H1 (cell line): ENCODE results near the gene TRIM68. TPM values are rescaled to one million over a fixed set of nuclear protein-coding genes. Genes with fewer than 3 reads are reported as not detected.

Experiments used
- CTCF ChIA-PET: fragments of 300-600 bp; sonication (Branson Sonifier 250); formaldehyde crosslinking; loops from one replicate; lab custom pipeline; 2021; ENCODE audit not compliant: partially characterized antibody; lab: Charles Lee
- POLR2A ChIA-PET: fragments of 300-600 bp; sonication (Branson Sonifier 250); formaldehyde crosslinking; loops from one replicate; lab custom pipeline; 2021; ENCODE audit warnings: inconsistent platforms; ENCODE audit not compliant: partially characterized antibody; lab: Charles Lee
- DNase-seq, 2 experiments: peaks; one replicate each; pipeline versions ENCODE4 v3.0.0 to v3.0.0-alpha.2; 2010 to 2022; ENCODE audit warnings: low spot score in 2 of 2, low read depth in 1 of 2, mixed read lengths in 1 of 2
- FAIRE-seq: peaks from 2 replicates; lab custom pipeline; 2011; peaks lifted over from hg19 to GRCh38; lab: Jason Lieb, UNC
- H2AFZ ChIP-seq: 2 replicates; pipeline ENCODE4 v1.8.1; 2012; ENCODE audit warnings: low read length, inconsistent platforms
- H2AK5ac ChIP-seq: 2 replicates; pipeline ENCODE4 v1.6.1; 2013; ENCODE audit warnings: low read depth, low read length
- H2BK120ac ChIP-seq: replicated peaks from 2 replicates; pipeline ENCODE3; 2013; ENCODE audit warnings: low read depth, low read length, inconsistent platforms
- H2BK12ac ChIP-seq: 2 replicates; pipeline ENCODE4 v1.6.1; 2013; ENCODE audit warnings: low read depth, low read length
- H2BK15ac ChIP-seq: 2 replicates; pipeline ENCODE4 v1.6.1; 2013; ENCODE audit warnings: low read length
- H2BK20ac ChIP-seq: 2 replicates; pipeline ENCODE4 v1.6.1; 2013; ENCODE audit warnings: low read length
- H2BK5ac ChIP-seq: 2 replicates; pipeline ENCODE4 v1.6.1; 2013; ENCODE audit warnings: low read depth, low read length
- H3K14ac ChIP-seq: 2 replicates; pipeline ENCODE4 v1.6.1; 2013; ENCODE audit warnings: inconsistent platforms; ENCODE audit not compliant: insufficient read length
- H3K18ac ChIP-seq: 2 replicates; pipeline ENCODE4 v1.6.1; 2013; ENCODE audit warnings: low read length; ENCODE audit errors: extremely low read depth
- H3K23ac ChIP-seq: 2 replicates; pipeline ENCODE4 v1.6.1; 2013; ENCODE audit warnings: inconsistent platforms; ENCODE audit not compliant: insufficient read length
- H3K23me2 ChIP-seq: 2 replicates; pipeline ENCODE4 v1.6.1; 2013; ENCODE audit warnings: low read depth, low read length
- H3K27ac ChIP-seq: 2 replicates; pipeline ENCODE4 v1.6.1; 2011; ENCODE audit warnings: low read depth, low read length, inconsistent platforms
- H3K27me3 ChIP-seq, 4 experiments: replicated peaks in 1 of 4; 1 replicate in 1 of 4; 2 replicates in 3 of 4; pipeline versions ENCODE4 v1.6.1 to v1.8.1; 2011 to 2013; ENCODE audit warnings: low read length in 3 of 4, mild to moderate bottlenecking in 3 of 4, inconsistent platforms in 2 of 4, mixed read lengths in 2 of 4, moderate library complexity in 1 of 4; ENCODE audit not compliant: control insufficient read depth in 3 of 4, insufficient read depth in 3 of 4; ENCODE audit errors: extremely low read depth in 1 of 4
- H3K36me3 ChIP-seq, 4 experiments: 2 replicates each; pipeline versions ENCODE4 v1.6.1 to v1.8.1; 2011 to 2013; ENCODE audit warnings: mild to moderate bottlenecking in 4 of 4, low read length in 3 of 4, moderate library complexity in 2 of 4, control low read depth in 1 of 4, inconsistent platforms in 1 of 4; ENCODE audit not compliant: insufficient read depth in 4 of 4, control insufficient read depth in 2 of 4
- H3K4ac ChIP-seq: replicated peaks from 2 replicates; pipeline ENCODE3; 2013; ENCODE audit warnings: low read length, low read depth, mixed read lengths, inconsistent platforms; ENCODE audit not compliant: insufficient read length
- H3K4me1 ChIP-seq, 4 experiments: replicated peaks in 1 of 4; 1 replicate in 1 of 4; 2 replicates in 3 of 4; pipeline versions ENCODE4 v1.6.1 to v1.8.1; 2011 to 2013; ENCODE audit warnings: low read length in 3 of 4, inconsistent platforms in 2 of 4, mixed read lengths in 1 of 4; ENCODE audit not compliant: insufficient read depth in 4 of 4, control insufficient read depth in 3 of 4
- H3K4me2 ChIP-seq, 2 experiments: 2 replicates each; pipeline versions ENCODE4 v1.6.1 to v1.8.1; 2011 to 2013; ENCODE audit warnings: low read depth in 2 of 2, low read length in 2 of 2, control low read depth in 1 of 2, inconsistent platforms in 1 of 2, mild to moderate bottlenecking in 1 of 2; ENCODE audit not compliant: insufficient read depth in 1 of 2
- H3K4me3 ChIP-seq, 4 experiments: fragments of 200-600, 300-600 bp in 1 of 4; sonication (generic), shearing (Covaris generic), sonication (Bioruptor Twin) in 1 of 4; 2 replicates each; pipeline versions ENCODE4 v1.5.1 to v1.8.1; 2011 to 2016; ENCODE audit warnings: low read length in 4 of 4, low read depth in 3 of 4, control low read depth in 2 of 4, inconsistent platforms in 2 of 4, mild to moderate bottlenecking in 2 of 4, mixed read lengths in 1 of 4, moderate library complexity in 1 of 4; ENCODE audit not compliant: insufficient read depth in 2 of 4; ENCODE audit errors: extremely low read depth in 1 of 4
- H3K56ac ChIP-seq: replicated peaks from 2 replicates; pipeline ENCODE3; 2013; ENCODE audit warnings: low read depth, mild to moderate bottlenecking, mixed read lengths, low read length, inconsistent platforms; ENCODE audit not compliant: insufficient read length
- H3K79me1 ChIP-seq: 2 replicates; pipeline ENCODE4 v1.6.1; 2013; ENCODE audit warnings: low read depth, low read length, control low read depth
- H3K79me2 ChIP-seq, 2 experiments: 2 replicates each; pipeline versions ENCODE4 v1.6.1 to v1.8.1; 2012 to 2013; ENCODE audit warnings: low read length in 2 of 2, mild to moderate bottlenecking in 2 of 2, inconsistent platforms in 1 of 2; ENCODE audit not compliant: insufficient read depth in 2 of 2, control insufficient read depth in 1 of 2
- H3K9ac ChIP-seq, 4 experiments: replicated peaks in 1 of 4; 1 replicate in 1 of 4; 2 replicates in 3 of 4; pipeline versions ENCODE4 v1.6.1 to v1.8.1; 2011 to 2013; ENCODE audit warnings: low read depth in 3 of 4, low read length in 3 of 4, control low read depth in 2 of 4, mild to moderate bottlenecking in 2 of 4, moderate library complexity in 2 of 4, inconsistent platforms in 1 of 4; ENCODE audit errors: extremely low read depth in 1 of 4
- H3K9me3 ChIP-seq, 2 experiments: 2 replicates each; pipeline versions ENCODE4 v1.6.1 to v1.8.1; 2012 to 2013; ENCODE audit warnings: mild to moderate bottlenecking in 2 of 2, moderate library complexity in 2 of 2, control low read depth in 1 of 2, inconsistent platforms in 1 of 2, low read depth in 1 of 2, low read length in 1 of 2, mixed read lengths in 1 of 2; ENCODE audit not compliant: insufficient read depth in 2 of 2
- H4K20me1 ChIP-seq, 2 experiments: replicated peaks in 1 of 2; 2 replicates each; pipeline versions ENCODE3 to v1.8.1; 2011 to 2013; ENCODE audit warnings: inconsistent platforms in 2 of 2, low read length in 2 of 2, mild to moderate bottlenecking in 1 of 2; ENCODE audit not compliant: insufficient read depth in 2 of 2, control insufficient read depth in 1 of 2
- H4K5ac ChIP-seq: 2 replicates; pipeline ENCODE4 v1.6.1; 2013; ENCODE audit warnings: low read length, low read depth, mixed read lengths, inconsistent platforms; ENCODE audit not compliant: insufficient read length
- H4K8ac ChIP-seq: 2 replicates; pipeline ENCODE4 v1.8.0; 2013; ENCODE audit warnings: mild to moderate bottlenecking, moderate library complexity, low read length, inconsistent platforms; ENCODE audit not compliant: insufficient read depth; ENCODE audit errors: extremely low read depth
- H4K91ac ChIP-seq: replicated peaks from 2 replicates; pipeline ENCODE3; 2013; ENCODE audit warnings: low read length, mixed read lengths, inconsistent platforms; ENCODE audit not compliant: insufficient read length
- ASH2L ChIP-seq: fragments of 200-600, 300-600 bp; sonication (generic); IDR thresholded peaks from one replicate; pipeline ENCODE4 v1.7.1; 2017; ENCODE audit warnings: low read length
- POLR2A ChIP-seq, 2 experiments: IDR thresholded peaks; 1 replicate in 1 of 2; 2 replicates in 1 of 2; pipeline ENCODE4 v1.6.1; 2011; ENCODE audit warnings: low read depth in 2 of 2, low read length in 2 of 2, mild to moderate bottlenecking in 2 of 2; ENCODE audit errors: control extremely low read depth in 1 of 2
- SAP30 ChIP-seq: fragments of 300-600 bp; sonication (generic); IDR thresholded peaks from 2 replicates; pipeline ENCODE4 v1.7.1; 2012; ENCODE audit warnings: low read length, moderate library complexity, mild to moderate bottlenecking, inconsistent platforms; ENCODE audit not compliant: insufficient read depth, insufficient replicate concordance
- SIRT6 ChIP-seq: IDR thresholded peaks from one replicate; pipeline ENCODE4 v1.7.1; 2012; ENCODE audit warnings: low read length, inconsistent platforms
- WGBS, 2 experiments: shearing (Covaris generic) in 1 of 2; methylation state at CpG; one replicate each; pipeline versions ENCODE4 v1.1.6 to v1.1.7; 2013 to 2015; ENCODE audit warnings: low lambda C conversion rate in 2 of 2, mixed read lengths in 2 of 2, inconsistent platforms in 1 of 2, low coverage in 1 of 2, missing lambda C conversion rate in 1 of 2; ENCODE audit not compliant: insufficient replicate concordance in 2 of 2, insufficient coverage in 1 of 2, insufficient read length in 1 of 2; ENCODE audit errors: extremely low coverage in 1 of 2, missing lambda C conversion rate in 1 of 2; 5-methylcytosine and 5-hydroxymethylcytosine counted together
- polyA plus RNA-seq, 7 experiments: library from polyadenylated mRNA; depleted of rRNA in 3 of 7; stranded (reverse) in 5 of 7; unstranded in 2 of 7; fragments of >200 nt in 5 of 7; fragments of 200-250 nt in 2 of 7; gene quantifications; 1 replicate in 5 of 7; 2 replicates in 1 of 7; 4 replicates in 1 of 7; pipeline versions ENCODE4 v1.2.1 to v1.2.3, GENCODE V29; 2011 to 2013; ENCODE audit warnings: missing spikeins in 2 of 7, mixed read lengths in 2 of 7
- total RNA-seq: library from RNA; stranded (reverse); fragmentation: NEBNext Ultra II Directional; extraction: Animal tissue kit (Norgen Biotek cat#: 25700); gene quantifications from 2 replicates; pipeline ENCODE4 v1.2.1, GENCODE V29; 2021

TRIM68 gene
- total and polyA plus RNA-seq, 2 of the 8 experiments (the other 6 are each of a cell fraction or from before 2014, with no cell fraction given): 3.4 to 5.7 TPM

- no peaks in the 10 kb centered on the region for H3K23me2 ChIP-seq
- POLR2A ChIA-PET: no interaction called here
- no peak overlapping the region for H3K27ac ChIP-seq
- H3K79me2 ChIP-seq: no peaks in the 10 kb centered on the region
- no peaks in the 10 kb centered on the region for H3K36me3 ChIP-seq
- no peak overlapping the region for H3K56ac ChIP-seq
- H4K91ac ChIP-seq: no peak overlapping the region
- H3K14ac ChIP-seq: no peak overlapping the region
- no peaks in the 10 kb centered on the region for H3K4me1 ChIP-seq
- 94% methylated on average over 3 of the region's 3 CpGs; no CpG with 5 or more reads in 1 of the 2 experiments for WGBS, 2 experiments
- H2BK12ac ChIP-seq: no peak overlapping the region
- H4K8ac ChIP-seq: no peak overlapping the region
- no peak overlapping the region for H3K9ac ChIP-seq
- CTCF ChIA-PET: interaction anchor here (0.6 to 2.8 kb wide), 4 partner anchors 13 to 379 kb away, joined by 3 to 11 read pairs (median 4); partner anchors contain the start of genes OR51D1 and OR52M1
- no peaks in the 10 kb centered on the region for H3K27me3 ChIP-seq
- H3K9me3 ChIP-seq: peaks cover 0 to 5% of the 10 kb centered on the region in 2 experiments; a peak in 1 of 4 replicates
- H2AFZ ChIP-seq: no peak overlapping the region
- no peak overlapping the region for H2BK20ac ChIP-seq
- no peaks in the 10 kb centered on the region for H3K79me1 ChIP-seq
- FAIRE-seq (no peak), DNase-seq (no peak)
- no peak overlapping the region for H2BK120ac ChIP-seq
- no peak overlapping the region for H3K4me2 ChIP-seq
- H3K4me3 ChIP-seq: no peak overlapping the region
- H4K5ac ChIP-seq: no peak overlapping the region
- no peak overlapping the region for H3K4ac ChIP-seq
- no peaks in the 10 kb centered on the region for H4K20me1 ChIP-seq
- H2AK5ac ChIP-seq: no peak overlapping the region
- H2BK15ac ChIP-seq: no peak overlapping the region
- H3K18ac ChIP-seq: no peak overlapping the region
- no peak overlapping the region for H2BK5ac ChIP-seq
- H3K23ac ChIP-seq: no peak overlapping the region
- TF ChIP-seq SIRT6: no peak
- TF ChIP-seq POLR2A (IDR thresholded peaks at IDR 0.05; ENCODE audit: control extremely low read depth in 1 of 2, low read depth in 2 of 2, low read length in 2 of 2): no peak
- TF ChIP-seq ASH2L: no peak
- no peak for TF ChIP-seq SAP30
Observed at GRCh38 chr11:4565371-4565770, 42.7 kb downstream of the TRIM68 start.
